ENCODE data around the gene MAD2L1BP.

The MAD2L1BP gene

DNA sequence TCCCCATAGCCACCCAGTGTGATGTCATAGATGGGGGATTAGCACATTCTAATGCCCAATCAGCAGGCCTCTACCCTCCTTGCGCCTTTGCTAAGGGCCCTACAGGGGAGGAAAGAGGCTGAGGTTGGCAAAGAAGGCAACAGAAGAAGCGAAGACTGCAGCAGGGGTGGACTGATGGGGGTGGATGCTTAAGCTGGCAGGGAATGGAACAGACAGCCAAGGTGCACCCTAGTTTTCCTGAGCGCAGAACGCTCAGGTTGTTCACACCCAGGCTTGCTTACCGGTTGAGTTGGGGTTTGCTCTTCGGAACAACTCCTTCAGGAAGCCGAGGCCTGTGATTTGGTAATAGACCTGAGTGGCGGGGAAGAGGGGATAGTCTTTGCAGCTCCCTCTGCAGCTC lies 39.3 kb downstream of the MAD2L1BP start:
- peaks cover 99% of the 10 kb centered on the region for H3K36me3 Mint-ChIP-seq (ENCODE audit: low read depth)
- H3K4me1 Mint-ChIP-seq (ENCODE audit: low read depth): peaks cover 8% of the 10 kb centered on the region
- H3K9me3 Mint-ChIP-seq: no peaks in the 10 kb centered on the region
- H3K27me3 Mint-ChIP-seq: no peaks in the 10 kb centered on the region
- no peak overlapping the region for H3K4me3 Mint-ChIP-seq
- intact Hi-C loops (cut with micrococcal nuclease): no loop called here
- no peak overlapping the region for H3K27ac Mint-ChIP-seq

DNA sequence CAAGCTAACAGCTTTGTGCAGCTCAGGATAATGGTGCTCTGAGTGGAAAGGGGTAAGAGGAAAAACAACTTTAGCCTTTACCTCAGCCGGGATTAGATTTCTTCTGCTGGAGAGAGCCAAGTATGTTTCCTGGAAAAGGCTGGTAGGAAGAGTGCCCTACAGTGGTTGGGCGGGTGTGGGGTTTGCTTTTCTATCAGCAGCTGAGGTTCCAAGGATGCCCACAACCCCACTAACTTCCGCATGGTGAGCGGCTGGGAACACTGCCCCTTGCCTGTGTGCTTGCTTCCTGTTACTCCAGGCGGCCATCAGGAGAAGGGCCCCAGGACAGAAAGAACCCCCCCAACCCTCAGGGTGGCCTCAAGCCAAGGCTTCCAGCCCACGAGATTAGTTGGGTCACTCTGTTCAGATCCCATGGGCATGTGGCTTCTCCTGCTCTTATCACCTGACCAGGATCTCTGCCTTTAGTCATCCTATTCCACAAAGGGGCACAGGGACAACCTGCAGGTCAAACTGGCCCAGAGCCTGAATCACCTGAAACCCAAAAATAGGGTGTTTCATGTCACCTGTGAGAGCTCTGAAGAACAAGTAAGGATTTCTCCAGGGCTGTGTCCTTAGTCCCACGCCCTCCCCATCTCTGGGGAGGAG lies 41.4 kb downstream of the MAD2L1BP start:
- Mint-ChIP-seq H3K4me1 (ENCODE audit: low read depth) (no peaks in the 10 kb centered on the region), H3K27me3 (no peaks in the 10 kb centered on the region), H3K27ac (no peak overlapping the region), H3K9me3 (no peaks in the 10 kb centered on the region), H3K36me3 (ENCODE audit: low read depth) (peaks cover 99% of the 10 kb centered on the region), H3K4me3 (no peak overlapping the region)
- intact Hi-C loops (cut with micrococcal nuclease): no loop called here

GRCh38 chr6:43677759-43678158 lies 42.1 kb downstream of the MAD2L1BP start:
- H3K4me3 Mint-ChIP-seq: no peak overlapping the region
- H3K27me3 Mint-ChIP-seq: no peaks in the 10 kb centered on the region
- no peaks in the 10 kb centered on the region for H3K9me3 Mint-ChIP-seq
- H3K4me1 Mint-ChIP-seq (ENCODE audit: low read depth): peaks cover 5% of the 10 kb centered on the region
- no peak overlapping the region for H3K27ac Mint-ChIP-seq
- intact Hi-C loops (cut with micrococcal nuclease): no loop called here
- peaks cover 99% of the 10 kb centered on the region for H3K36me3 Mint-ChIP-seq (ENCODE audit: low read depth)

GRCh38 chr6:43678341-43678740 lies 42.7 kb downstream of the MAD2L1BP start:
- Mint-ChIP-seq H3K27me3 (no peaks in the 10 kb centered on the region), H3K4me3 (no peak overlapping the region), H3K27ac (no peak overlapping the region), H3K4me1 (ENCODE audit: low read depth) (peaks cover 11% of the 10 kb centered on the region), H3K36me3 (ENCODE audit: low read depth) (peaks cover 99% of the 10 kb centered on the region), H3K9me3 (no peaks in the 10 kb centered on the region)
- intact Hi-C loops (cut with micrococcal nuclease): no loop called here

DNA sequence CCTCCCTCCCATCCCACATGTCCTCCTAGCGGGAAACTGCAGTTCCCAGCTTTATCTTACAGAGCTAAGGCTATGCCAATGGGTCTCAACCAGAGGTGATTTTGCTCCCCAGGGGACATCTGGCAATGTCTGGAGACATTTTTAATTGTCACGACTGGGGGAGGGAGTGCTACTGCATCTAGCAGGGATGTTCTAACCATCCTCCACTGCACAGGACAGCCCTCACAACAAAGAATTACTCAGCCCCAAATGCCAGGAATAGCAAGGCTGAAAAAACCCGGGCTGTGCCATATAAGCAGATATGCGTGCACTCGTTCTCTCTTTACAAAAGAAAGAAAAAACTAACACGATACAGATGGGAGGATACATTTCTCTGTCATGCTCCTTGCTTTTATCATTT lies 43.4 kb downstream of the MAD2L1BP start:
- intact Hi-C loops (cut with micrococcal nuclease): no loop called here
- H3K36me3 Mint-ChIP-seq (ENCODE audit: low read depth): peaks cover 92% of the 10 kb centered on the region
- H3K4me1 Mint-ChIP-seq (ENCODE audit: low read depth): peaks cover 17% of the 10 kb centered on the region
- no peak overlapping the region for H3K4me3 Mint-ChIP-seq
- H3K27ac Mint-ChIP-seq: no peak overlapping the region
- no peaks in the 10 kb centered on the region for H3K27me3 Mint-ChIP-seq
- no peaks in the 10 kb centered on the region for H3K9me3 Mint-ChIP-seq

- Mint-ChIP-seq H3K27me3 (no peaks in the 10 kb centered on the region), H3K4me3 (no peak overlapping the region), H3K36me3 (ENCODE audit: low read depth) (peaks cover 77% of the 10 kb centered on the region), H3K9me3 (no peaks in the 10 kb centered on the region), H3K4me1 (ENCODE audit: low read depth) (peaks cover 31% of the 10 kb centered on the region), H3K27ac (no peak overlapping the region)
- intact Hi-C loops (cut with micrococcal nuclease): no loop called here
Measured at GRCh38 chr6:43680308-43681200, 44.9 kb downstream of the MAD2L1BP start.

DNA sequence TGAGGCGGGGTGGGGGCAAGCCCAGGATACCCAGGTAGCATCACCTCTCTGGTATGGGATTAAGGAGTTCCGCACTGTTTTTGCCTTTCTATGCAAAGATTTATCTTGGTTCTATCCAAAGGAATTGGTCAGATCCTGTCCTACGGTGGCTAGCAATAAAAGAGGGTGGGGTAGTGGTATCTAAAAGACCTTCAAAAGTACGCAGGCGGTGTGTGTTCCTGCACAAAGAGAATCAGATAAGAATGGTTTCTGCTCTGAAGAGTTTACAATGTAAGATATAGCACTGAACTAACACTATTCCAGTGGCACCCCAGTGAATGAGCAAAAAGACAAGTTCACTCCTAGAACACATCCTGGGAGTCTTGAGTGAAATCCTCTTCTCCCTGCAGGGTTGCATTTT lies 45.7 kb downstream of the MAD2L1BP start:
- peaks cover 70% of the 10 kb centered on the region for H3K36me3 Mint-ChIP-seq (ENCODE audit: low read depth)
- H3K27ac Mint-ChIP-seq: no peak overlapping the region
- no peaks in the 10 kb centered on the region for H3K9me3 Mint-ChIP-seq
- no peaks in the 10 kb centered on the region for H3K27me3 Mint-ChIP-seq
- peaks cover 35% of the 10 kb centered on the region for H3K4me1 Mint-ChIP-seq (ENCODE audit: low read depth)
- H3K4me3 Mint-ChIP-seq: no peak overlapping the region
- intact Hi-C loops (cut with micrococcal nuclease): no loop called here

- intact Hi-C loops (cut with micrococcal nuclease): no loop called here
- Mint-ChIP-seq H3K9me3 (no peaks in the 10 kb centered on the region), H3K27me3 (no peaks in the 10 kb centered on the region), H3K4me3 (no peak overlapping the region), H3K4me1 (ENCODE audit: low read depth) (peaks cover 45% of the 10 kb centered on the region), H3K36me3 (ENCODE audit: low read depth) (peaks cover 63% of the 10 kb centered on the region), H3K27ac (no peak overlapping the region)
Measured at GRCh38 chr6:43682724-43683429, 47.2 kb downstream of the MAD2L1BP start.

DNA sequence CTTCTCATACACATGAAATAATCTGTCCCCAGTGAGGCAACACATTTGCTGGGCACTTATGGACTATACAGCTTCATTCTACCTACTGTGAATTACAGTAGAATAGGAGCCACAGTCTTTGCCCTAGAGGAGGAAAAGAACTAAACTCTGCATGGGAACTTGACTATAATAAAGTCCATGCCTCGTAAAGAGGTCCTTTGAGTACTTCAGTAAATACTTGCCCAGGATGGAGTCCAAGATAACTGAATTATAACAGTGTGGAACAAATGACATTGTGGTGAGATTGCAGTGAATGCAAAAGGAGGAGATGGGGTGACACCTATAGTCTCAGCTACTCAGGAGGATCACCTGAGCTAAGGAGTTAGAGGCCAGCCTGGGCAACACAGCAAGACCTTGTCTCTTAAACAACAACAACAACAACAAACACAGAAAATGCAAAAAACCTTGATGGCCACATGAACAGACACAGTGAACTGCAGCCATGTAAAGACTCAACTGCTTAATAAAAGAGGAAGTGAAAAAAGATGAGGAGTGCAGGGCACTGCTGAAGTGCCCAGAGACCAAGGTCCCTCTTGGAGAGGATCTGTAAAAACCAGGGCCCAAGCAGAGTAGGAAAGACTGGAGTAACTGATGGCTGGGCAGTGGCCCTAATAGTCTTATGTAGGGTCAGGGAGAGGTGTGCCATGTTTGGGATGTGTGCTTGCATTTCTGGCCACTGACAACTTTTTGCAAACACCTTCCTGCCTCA lies 48.2 kb downstream of the MAD2L1BP start:
- Mint-ChIP-seq H3K4me1 (ENCODE audit: low read depth) (peaks cover 51% of the 10 kb centered on the region), H3K27me3 (peaks cover 3% of the 10 kb centered on the region), H3K36me3 (ENCODE audit: low read depth) (peaks cover 53% of the 10 kb centered on the region), H3K9me3 (no peaks in the 10 kb centered on the region), H3K27ac (no peak overlapping the region), H3K4me3 (no peak overlapping the region)
- intact Hi-C loops (cut with micrococcal nuclease): no loop called here

DNA sequence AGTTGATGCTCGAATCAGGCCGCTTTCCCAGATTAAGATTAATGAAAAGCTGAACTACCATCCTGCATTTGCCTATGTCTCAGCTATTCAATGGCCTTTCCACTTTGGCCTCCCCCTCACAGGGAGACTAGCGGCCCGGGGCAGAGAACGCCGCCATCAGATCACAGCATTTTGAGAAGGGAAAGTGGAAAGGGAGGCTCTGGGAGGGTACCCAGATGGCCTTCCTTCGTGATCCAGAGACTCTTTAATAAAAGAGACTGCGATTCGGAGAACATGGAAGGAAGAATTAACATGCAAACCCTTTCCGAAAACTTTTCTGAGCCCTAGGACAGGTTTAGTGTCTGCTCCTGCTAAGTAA lies 51.4 kb downstream of the MAD2L1BP start:
- H3K4me3 Mint-ChIP-seq: peak overlapping the region; percentile 91
- H3K9me3 Mint-ChIP-seq: no peaks in the 10 kb centered on the region
- H3K27ac Mint-ChIP-seq: peak overlapping the region; percentile 93
- H3K4me1 Mint-ChIP-seq (ENCODE audit: low read depth): peaks cover 51% of the 10 kb centered on the region
- H3K27me3 Mint-ChIP-seq: peaks cover 16% of the 10 kb centered on the region
- intact Hi-C loops (cut with micrococcal nuclease): no loop called here
- peaks cover 21% of the 10 kb centered on the region for H3K36me3 Mint-ChIP-seq (ENCODE audit: low read depth)

DNA sequence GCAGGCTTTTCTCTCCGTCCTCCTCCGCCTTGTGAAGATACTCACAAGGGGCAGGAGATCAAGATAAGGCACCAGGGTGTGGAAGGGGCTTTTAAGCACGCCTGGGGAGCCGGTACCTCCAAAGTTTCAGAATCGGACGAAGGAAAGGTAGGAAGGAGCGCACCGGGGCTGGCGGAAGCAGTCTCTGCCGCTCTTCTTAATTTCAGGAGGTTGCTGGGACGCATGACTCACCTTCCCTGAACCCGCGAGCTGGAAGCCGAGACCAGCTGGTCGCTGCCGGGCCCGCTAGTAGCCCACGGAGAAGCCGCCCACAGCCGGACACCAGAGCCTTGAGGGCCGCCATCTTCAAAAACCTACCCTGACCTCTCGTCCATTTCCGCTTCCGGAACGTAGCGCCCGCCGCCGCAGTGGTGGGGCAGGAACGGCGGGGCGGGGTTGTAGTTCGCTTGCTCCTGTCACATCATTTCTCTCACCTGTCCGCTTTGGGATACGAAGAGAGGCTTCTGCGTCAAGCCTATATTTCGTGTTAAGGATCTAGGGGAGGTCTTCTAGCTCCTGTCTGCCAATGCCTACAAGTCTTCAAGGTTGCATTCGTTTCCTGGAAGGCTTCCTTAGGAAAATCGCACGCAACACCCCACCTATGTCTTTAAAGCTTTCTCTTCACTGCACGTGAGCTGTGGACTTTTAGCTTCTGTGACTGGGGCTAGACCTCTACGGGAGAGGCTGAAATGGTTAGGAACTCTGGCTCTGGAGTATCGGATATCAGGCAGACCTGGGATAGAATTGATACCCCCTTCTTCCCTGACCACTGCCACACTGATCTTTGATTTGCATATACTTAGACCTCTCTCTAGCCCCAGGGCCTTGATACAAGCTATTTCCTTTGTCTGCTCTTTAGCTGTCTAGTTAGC lies 52.1 kb downstream of the MAD2L1BP start, which contains the start of gene MRPS18A:
Gene MRPS18A (minus strand): TSS at position 355 of the 911 bp plus-strand sequence. CDS start 12 bp downstream, at position 343.
- intact Hi-C loops (cut with micrococcal nuclease): no loop called here
- peaks cover 15% of the 10 kb centered on the region for H3K36me3 Mint-ChIP-seq (ENCODE audit: low read depth)
- H3K4me3 Mint-ChIP-seq: peak within 1 kb of the TSS; percentile 91
- peak within 1 kb of the TSS; percentile 93 for H3K27ac Mint-ChIP-seq
- peaks cover 23% of the 10 kb centered on the region for H3K27me3 Mint-ChIP-seq
- H3K4me1 Mint-ChIP-seq (ENCODE audit: low read depth): peaks cover 47% of the 10 kb centered on the region
- H3K9me3 Mint-ChIP-seq: no peaks in the 10 kb centered on the region

DNA sequence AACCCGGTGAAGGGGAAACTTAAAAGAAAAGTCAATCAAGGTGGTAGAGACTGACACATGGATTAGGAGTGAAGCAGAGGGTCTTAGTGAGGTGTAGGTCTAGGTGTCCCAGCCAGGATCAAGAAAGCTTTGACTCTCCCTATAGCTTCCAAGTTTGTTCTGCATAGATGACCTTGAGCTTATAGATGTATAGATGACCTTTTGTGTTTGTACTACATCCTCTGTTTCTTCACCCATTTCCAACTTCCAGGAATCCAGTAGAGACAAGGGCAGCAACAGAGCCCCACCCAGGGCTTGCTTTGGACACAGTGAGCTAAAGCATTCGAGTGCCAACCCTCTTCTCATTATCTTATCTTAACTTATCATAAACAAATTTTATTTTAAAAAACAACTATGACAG lies 53.8 kb downstream of the MAD2L1BP start:
- intact Hi-C loops (cut with micrococcal nuclease): no loop called here
- peak overlapping the region; percentile 3 for H3K27ac Mint-ChIP-seq
- peaks cover 37% of the 10 kb centered on the region for H3K27me3 Mint-ChIP-seq
- no peak overlapping the region for H3K4me3 Mint-ChIP-seq
- no peaks in the 10 kb centered on the region for H3K9me3 Mint-ChIP-seq
- peaks cover 30% of the 10 kb centered on the region for H3K4me1 Mint-ChIP-seq (ENCODE audit: low read depth)
- H3K36me3 Mint-ChIP-seq (ENCODE audit: low read depth): peaks cover 8% of the 10 kb centered on the region

All from dendritic cell treated with granulocyte-macrophage colony-stimulating factor and Interleukin-4, amounts not matched to agents 40 ng/mL and 50 ng/mL, for 4 days (primary cell).